Endothelial cell (in vitro differentiated cells): Measurements from ENCODE around the gene SF3B2. TPM values are rescaled to one million over a fixed set of nuclear protein-coding genes. Genes with fewer than 3 reads are reported as not detected.
"Not testable (repeated sequence)": the region's sequence is repeated elsewhere in the genome, so short reads cannot be mapped to it uniquely, and the experiment has no call there.

Source experiments
- DNase-seq: peaks from one replicate; pipeline ENCODE4 v3.0.0; 2021; ENCODE audit warnings: low spot score
- H3K27ac Mint-ChIP-seq: one replicate; pipeline ENCODE4 v1.8.0; 2021; ENCODE audit warnings: mixed read lengths, inconsistent platforms; ENCODE audit not compliant: unreplicated experiment
- H3K27me3 Mint-ChIP-seq: one replicate; pipeline ENCODE4 v1.8.0; 2021; ENCODE audit warnings: mild to moderate bottlenecking, moderate library complexity, mixed read lengths, inconsistent platforms; ENCODE audit not compliant: unreplicated experiment
- H3K36me3 Mint-ChIP-seq: one replicate; pipeline ENCODE4 v1.8.0; 2021; ENCODE audit warnings: mild to moderate bottlenecking, low read depth, mixed read lengths, inconsistent platforms; ENCODE audit not compliant: unreplicated experiment
- H3K4me1 Mint-ChIP-seq: one replicate; pipeline ENCODE4 v1.8.0; 2021; ENCODE audit warnings: mild to moderate bottlenecking, mixed read lengths, inconsistent platforms; ENCODE audit not compliant: unreplicated experiment
- H3K4me3 Mint-ChIP-seq: one replicate; pipeline ENCODE4 v1.8.0; 2021; ENCODE audit warnings: mild to moderate bottlenecking, mixed read lengths, inconsistent platforms; ENCODE audit not compliant: unreplicated experiment
- H3K9me3 Mint-ChIP-seq: one replicate; pipeline ENCODE4 v1.8.0; 2021; ENCODE audit warnings: mixed read lengths, inconsistent platforms; ENCODE audit not compliant: unreplicated experiment
- total RNA-seq: library from RNA; stranded (reverse); fragmentation: NEBNext Ultra II Directional; extraction: Animal tissue kit (Norgen Biotek cat#: 25700); gene quantifications from one replicate; pipeline ENCODE4 v1.2.1, GENCODE V29; 2021; ENCODE audit not compliant: unreplicated experiment
- TF ChIP-seq, protein P1 (sequence below): fragments of 200-600 bp; sonication (generic); IDR thresholded peaks from one replicate; pipeline ENCODE4 v1.5.0; 2021; ENCODE audit warnings: antibody characterized with exemption; ENCODE audit not compliant: unreplicated experiment

Gene SF3B2
- total RNA-seq, 1 donor from 2014 or later: 174 TPM

DNA sequence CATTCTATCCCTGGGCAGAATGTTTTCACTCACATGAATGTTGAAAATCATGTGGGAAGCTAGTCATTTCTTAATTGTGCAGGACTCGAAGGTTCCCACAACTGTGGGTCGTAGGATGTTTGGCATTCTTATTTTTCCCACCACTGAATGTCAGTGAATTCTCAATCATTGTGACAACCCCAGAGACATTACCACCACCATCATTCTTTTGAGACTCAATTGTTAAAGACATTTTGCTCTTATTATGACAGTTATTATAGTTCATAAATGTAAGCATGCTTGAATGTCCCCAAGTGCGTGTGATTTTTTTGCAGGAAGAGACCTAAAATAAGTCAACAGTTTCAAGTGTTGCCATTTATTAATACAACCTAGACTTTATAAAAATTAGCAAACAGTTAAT, 36.9 kb downstream of the SF3B2 start:
- Mint-ChIP-seq H3K4me3 (no peak overlapping the region), H3K27ac (no peak overlapping the region), H3K36me3 (peaks cover 3% of the 10 kb centered on the region), H3K4me1 (peaks cover 10% of the 10 kb centered on the region), H3K9me3 (no peaks in the 10 kb centered on the region), H3K27me3 (peaks cover 5% of the 10 kb centered on the region)
- DNase-seq: no peak
- TF ChIP-seq, protein P1, sequence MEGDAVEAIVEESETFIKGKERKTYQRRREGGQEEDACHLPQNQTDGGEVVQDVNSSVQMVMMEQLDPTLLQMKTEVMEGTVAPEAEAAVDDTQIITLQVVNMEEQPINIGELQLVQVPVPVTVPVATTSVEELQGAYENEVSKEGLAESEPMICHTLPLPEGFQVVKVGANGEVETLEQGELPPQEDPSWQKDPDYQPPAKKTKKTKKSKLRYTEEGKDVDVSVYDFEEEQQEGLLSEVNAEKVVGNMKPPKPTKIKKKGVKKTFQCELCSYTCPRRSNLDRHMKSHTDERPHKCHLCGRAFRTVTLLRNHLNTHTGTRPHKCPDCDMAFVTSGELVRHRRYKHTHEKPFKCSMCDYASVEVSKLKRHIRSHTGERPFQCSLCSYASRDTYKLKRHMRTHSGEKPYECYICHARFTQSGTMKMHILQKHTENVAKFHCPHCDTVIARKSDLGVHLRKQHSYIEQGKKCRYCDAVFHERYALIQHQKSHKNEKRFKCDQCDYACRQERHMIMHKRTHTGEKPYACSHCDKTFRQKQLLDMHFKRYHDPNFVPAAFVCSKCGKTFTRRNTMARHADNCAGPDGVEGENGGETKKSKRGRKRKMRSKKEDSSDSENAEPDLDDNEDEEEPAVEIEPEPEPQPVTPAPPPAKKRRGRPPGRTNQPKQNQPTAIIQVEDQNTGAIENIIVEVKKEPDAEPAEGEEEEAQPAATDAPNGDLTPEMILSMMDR: no peak

DNA sequence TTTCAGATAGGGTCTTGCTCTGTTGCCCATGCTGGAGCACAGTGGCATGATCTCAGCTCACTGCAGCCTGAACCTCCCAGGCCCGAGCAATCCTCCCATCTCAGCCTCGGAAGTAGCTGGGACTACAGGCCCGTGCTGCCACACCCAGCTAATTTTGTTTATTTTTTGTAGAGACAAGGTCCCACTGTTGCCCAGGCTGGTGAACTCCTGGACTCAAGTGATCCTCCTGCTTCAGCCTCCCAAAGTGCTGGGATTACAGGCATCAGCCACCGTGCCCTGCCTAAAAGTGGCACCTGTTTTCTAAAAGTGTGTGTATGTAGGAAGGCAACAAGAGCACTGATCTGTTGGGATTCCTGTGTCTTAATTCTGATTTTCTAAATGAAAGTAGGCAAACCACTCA, 38.1 kb downstream of the SF3B2 start:
- TF ChIP-seq, protein P1: no peak
- Mint-ChIP-seq H3K9me3 (no peaks in the 10 kb centered on the region), H3K36me3 (no peaks in the 10 kb centered on the region), H3K4me1 (peaks cover 3% of the 10 kb centered on the region), H3K27ac (no peak overlapping the region), H3K4me3 (no peak overlapping the region), H3K27me3 (no peaks in the 10 kb centered on the region)
- DNase-seq: no peak

DNA sequence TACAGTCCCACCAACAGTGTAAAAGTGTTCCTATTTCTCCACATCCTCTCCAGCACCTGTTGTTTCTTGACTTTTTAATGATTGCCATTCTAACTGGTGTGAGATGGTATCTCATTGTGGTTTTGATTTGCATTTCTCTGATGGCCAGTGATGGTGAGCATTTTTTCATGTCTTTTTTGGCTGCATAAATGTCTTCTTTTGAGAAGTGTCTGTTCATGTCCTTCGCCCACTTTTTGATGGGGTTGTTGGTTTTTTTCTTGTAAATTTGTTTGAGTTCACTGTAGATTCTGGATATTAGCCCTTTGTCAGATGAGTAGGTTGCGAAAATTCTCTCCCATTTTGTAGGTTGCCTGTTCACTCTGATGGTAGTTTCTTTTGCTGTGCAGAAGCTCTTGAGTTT, 40.0 kb downstream of the SF3B2 start:
- H3K4me3 Mint-ChIP-seq, H3K9me3 Mint-ChIP-seq, H3K27ac Mint-ChIP-seq, H3K4me1 Mint-ChIP-seq, H3K36me3 Mint-ChIP-seq, DNase-seq, H3K27me3 Mint-ChIP-seq: not testable (repeated sequence)

DNA sequence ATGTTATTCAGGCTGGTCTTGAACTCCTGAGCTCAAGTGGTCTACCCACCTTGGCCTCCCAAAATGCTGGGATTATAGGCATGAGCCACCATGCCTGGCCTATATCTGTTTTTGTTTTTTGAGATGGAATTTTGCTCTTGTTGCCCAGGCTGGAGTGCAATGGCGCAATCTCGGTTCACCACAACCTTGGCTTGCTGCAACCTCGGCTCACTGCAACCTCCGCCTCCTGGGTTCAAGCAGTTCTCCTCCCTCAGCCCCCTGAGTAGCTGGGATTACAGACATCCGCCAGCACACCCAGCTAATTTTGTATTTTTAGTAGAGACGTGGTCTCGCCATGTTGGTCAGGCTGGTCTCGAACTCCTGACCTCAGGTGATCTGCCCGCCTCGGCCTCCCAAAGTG, 47.6 kb downstream of the SF3B2 start:
- H3K27me3 Mint-ChIP-seq, H3K27ac Mint-ChIP-seq, DNase-seq, H3K36me3 Mint-ChIP-seq, H3K4me3 Mint-ChIP-seq, H3K9me3 Mint-ChIP-seq: not testable (repeated sequence)
- H3K4me1 Mint-ChIP-seq: peaks cover 16% of the 10 kb centered on the region

DNA sequence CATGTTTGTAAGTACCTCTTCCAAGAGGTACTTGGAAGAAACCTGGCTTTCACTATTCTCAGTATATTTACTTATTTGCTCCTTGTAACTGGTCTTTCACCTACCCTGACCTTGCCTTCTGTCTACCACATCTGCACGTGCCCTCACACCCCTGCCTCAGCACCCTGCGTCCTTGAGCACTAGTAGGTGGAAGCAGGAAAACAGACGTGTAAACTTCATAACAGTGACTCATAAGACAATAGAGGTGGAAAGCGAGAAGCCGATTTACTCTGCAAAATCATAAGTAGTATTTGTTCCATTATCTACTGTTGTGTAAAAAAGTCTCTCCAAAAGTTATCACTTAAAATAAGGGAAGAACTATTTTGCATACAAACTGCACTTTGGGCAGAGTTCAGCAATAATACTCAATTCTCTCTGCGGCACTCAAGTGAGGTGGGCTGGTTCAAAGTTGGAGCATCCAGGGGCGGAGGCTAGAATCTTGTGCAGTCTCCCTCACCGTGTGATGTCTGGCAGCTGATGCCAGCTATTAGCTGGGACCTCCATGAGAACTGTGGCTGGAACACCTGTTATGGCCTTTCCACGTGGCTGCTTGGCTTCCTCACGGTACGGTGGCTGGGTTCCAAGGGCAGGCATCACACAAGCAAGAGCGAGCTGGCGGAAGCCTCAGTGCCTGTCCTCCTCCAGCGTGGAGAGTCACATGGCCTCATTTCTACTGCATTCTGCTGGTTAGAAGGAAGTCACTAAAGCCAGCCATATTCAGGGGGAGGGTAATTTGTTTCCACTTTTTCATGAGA, 48.3 kb downstream of the SF3B2 start:
- Mint-ChIP-seq H3K4me1 (peaks cover 17% of the 10 kb centered on the region), H3K27me3 (peaks cover 1% of the 10 kb centered on the region), H3K9me3 (no peaks in the 10 kb centered on the region), H3K27ac (no peak overlapping the region), H3K36me3 (peaks cover 4% of the 10 kb centered on the region), H3K4me3 (no peak overlapping the region)
- no peak for DNase-seq
- TF ChIP-seq, protein P1: no peak

DNA sequence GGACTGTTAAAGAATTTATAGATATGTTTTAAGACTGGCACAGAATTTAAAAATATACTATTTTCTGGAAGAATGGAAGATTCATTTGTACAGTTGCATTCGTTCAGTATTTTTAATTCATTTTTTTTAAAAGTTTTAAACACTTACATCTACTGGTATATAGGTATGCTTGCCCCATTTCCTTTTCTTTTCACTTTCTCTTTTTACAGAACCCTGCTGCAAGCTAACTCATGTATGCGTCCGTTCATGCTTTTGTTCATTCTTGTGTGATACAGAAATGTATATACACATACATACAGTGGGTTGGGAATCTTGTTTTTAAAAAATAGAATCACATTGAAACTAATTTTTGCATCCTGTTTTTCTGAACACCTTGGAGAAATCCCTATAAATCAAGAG, 48.9 kb downstream of the SF3B2 start:
- no peak overlapping the region for H3K27ac Mint-ChIP-seq
- H3K27me3 Mint-ChIP-seq: peaks cover 1% of the 10 kb centered on the region
- H3K36me3 Mint-ChIP-seq: peaks cover 4% of the 10 kb centered on the region
- no peaks in the 10 kb centered on the region for H3K9me3 Mint-ChIP-seq
- H3K4me3 Mint-ChIP-seq: no peak overlapping the region
- TF ChIP-seq, protein P1: no peak
- H3K4me1 Mint-ChIP-seq: peaks cover 17% of the 10 kb centered on the region
- DNase-seq: no peak
